Measurements from ENCODE around the gene SIPA1L3. TPM values are rescaled to one million over a fixed set of nuclear protein-coding genes. Genes with fewer than 3 reads are reported as not detected.

Gene SIPA1L3
- total and polyA plus RNA-seq, 9 of the 15 experiments (the other 6 are each of a cell fraction or from before 2014, with no cell fraction given) = 0.01 to 6.1 (median 2.5) TPM

DNA sequence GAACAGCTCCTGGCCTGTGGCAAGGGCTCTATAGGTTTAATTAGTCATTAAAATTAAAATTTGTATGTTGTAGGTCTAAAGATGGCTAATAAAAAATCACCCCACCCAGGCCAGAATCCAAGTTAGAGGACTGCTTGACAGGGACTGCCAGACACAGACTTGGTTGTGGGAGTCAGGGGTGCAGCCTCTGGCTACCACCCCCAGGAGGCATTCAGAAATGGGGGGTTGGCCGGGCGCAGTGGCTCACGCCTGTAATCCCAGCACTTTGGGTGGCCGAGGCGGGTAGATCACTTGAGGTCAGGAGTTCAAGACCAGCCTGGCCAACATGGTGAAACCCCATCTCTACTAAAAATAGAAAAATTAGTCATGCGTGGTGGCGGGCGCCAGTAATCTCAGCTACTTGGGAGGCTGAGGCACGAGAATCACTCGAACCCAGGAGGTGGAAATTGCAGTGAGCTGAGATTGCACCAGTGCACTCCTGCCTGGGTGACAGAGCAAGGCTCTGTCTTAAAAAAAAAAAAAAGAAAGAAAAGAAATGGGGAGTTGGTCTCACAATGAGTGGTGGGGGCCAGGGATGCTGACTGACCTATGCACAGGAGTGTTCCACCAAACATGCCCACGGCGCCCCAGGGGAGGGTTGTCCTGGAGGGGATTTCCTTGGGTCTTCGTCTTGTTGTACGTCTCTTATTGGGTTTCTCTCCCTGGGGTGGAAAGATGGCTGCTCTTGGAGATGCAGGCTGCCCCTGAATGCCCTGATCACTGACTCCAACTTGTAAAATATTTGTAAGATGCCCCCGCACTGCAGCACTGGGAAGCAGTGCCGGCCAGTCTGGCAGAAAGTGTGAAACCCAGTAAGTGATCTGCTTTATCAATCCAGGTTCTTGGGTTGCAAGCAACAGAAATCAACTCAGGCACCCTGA is 68.8 kb downstream of the SIPA1L3 start:
- H2AFZ ChIP-seq (ENCODE audit: low read depth, low read length) = no peak overlapping the region
- 0 out of 2 replicates have a peak, but pooled peaks cover 3% of the 10 kb centered on the region for H4K20me1 ChIP-seq (replicated peaks; ENCODE audit: control insufficient read depth, insufficient read depth, low read length)
- peaks cover 0 to 4% of the 10 kb centered on the region in 2 experiments; a peak in 2 of 5 replicates for H3K27me3 ChIP-seq (ENCODE audit: control insufficient read depth in 2 of 2, insufficient read depth in 2 of 2, low read length in 2 of 2)
- H3K79me2 ChIP-seq (ENCODE audit: control insufficient read depth, insufficient read depth, low read length) = no peaks in the 10 kb centered on the region
- intact Hi-C loops (cut with micrococcal nuclease) (no loop called here), in situ Hi-C loops (cut with MboI) (no loop called here)
- DNase-seq (ENCODE audit: extremely low read depth in 1 of 4, low spot score in 3 of 4) (no peak), ATAC-seq (no peak), FAIRE-seq (no peak)
- no peak overlapping the region for H3K9ac ChIP-seq (ENCODE audit: insufficient read depth in 1 of 2, low read depth in 2 of 2, low read length in 2 of 2)
- ChIA-PET POLR2A (interaction anchor here (0.9 kb wide), 2 partner anchors 11 to 12 kb away, joined by 3 read pairs; no protein-coding TSS in a partner anchor), CTCF (ENCODE audit: low intra/inter-chr PET ratio) (no interaction called here)
- 19% methylated on average over 15 of the region's 16 CpGs for WGBS (ENCODE audit: insufficient coverage, low coverage, missing lambda C conversion rate)
- no peaks in the 10 kb centered on the region for H3K36me3 ChIP-seq (ENCODE audit: control insufficient read depth, insufficient read depth, low read length)
- no peak overlapping the region for H3K27ac ChIP-seq (ENCODE audit: extremely low read depth, low read depth, low read length)
- no peaks in the 10 kb centered on the region for H3K9me3 ChIP-seq (replicated peaks; ENCODE audit: control insufficient read depth, insufficient read depth, low read depth, low read length)
- peaks cover 0 to 3% of the 10 kb centered on the region in 2 experiments; a peak in 2 of 5 replicates for H3K4me1 ChIP-seq (replicated peaks in 1 of 2; ENCODE audit: control insufficient read depth in 2 of 2, insufficient read depth in 2 of 2, low read length in 2 of 2)
- no peak overlapping the region for H3K4me2 ChIP-seq (ENCODE audit: insufficient read depth, low read length)
- TF ChIP-seq, protein P1, sequence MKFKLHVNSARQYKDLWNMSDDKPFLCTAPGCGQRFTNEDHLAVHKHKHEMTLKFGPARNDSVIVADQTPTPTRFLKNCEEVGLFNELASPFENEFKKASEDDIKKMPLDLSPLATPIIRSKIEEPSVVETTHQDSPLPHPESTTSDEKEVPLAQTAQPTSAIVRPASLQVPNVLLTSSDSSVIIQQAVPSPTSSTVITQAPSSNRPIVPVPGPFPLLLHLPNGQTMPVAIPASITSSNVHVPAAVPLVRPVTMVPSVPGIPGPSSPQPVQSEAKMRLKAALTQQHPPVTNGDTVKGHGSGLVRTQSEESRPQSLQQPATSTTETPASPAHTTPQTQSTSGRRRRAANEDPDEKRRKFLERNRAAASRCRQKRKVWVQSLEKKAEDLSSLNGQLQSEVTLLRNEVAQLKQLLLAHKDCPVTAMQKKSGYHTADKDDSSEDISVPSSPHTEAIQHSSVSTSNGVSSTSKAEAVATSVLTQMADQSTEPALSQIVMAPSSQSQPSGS (CRISPR knock-in tag; IDR thresholded peaks at IDR 0.05) = no peak
- TF ChIP-seq, protein P2, sequence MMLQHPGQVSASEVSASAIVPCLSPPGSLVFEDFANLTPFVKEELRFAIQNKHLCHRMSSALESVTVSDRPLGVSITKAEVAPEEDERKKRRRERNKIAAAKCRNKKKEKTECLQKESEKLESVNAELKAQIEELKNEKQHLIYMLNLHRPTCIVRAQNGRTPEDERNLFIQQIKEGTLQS (IDR thresholded peaks at IDR 0.05) = no peak
- TF ChIP-seq, protein P2 (CRISPR knock-in tag; conservative IDR thresholded peaks at IDR 0.05) = no peak
- TF ChIP-seq, protein P3, sequence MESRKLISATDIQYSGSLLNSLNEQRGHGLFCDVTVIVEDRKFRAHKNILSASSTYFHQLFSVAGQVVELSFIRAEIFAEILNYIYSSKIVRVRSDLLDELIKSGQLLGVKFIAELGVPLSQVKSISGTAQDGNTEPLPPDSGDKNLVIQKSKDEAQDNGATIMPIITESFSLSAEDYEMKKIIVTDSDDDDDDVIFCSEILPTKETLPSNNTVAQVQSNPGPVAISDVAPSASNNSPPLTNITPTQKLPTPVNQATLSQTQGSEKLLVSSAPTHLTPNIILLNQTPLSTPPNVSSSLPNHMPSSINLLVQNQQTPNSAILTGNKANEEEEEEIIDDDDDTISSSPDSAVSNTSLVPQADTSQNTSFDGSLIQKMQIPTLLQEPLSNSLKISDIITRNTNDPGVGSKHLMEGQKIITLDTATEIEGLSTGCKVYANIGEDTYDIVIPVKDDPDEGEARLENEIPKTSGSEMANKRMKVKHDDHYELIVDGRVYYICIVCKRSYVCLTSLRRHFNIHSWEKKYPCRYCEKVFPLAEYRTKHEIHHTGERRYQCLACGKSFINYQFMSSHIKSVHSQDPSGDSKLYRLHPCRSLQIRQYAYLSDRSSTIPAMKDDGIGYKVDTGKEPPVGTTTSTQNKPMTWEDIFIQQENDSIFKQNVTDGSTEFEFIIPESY (CRISPR knock-in tag; IDR thresholded peaks at IDR 0.05) = no peak
- TF ChIP-seq SP1 (CRISPR knock-in tag; IDR thresholded peaks at IDR 0.05) (no peak), ZNF23 (CRISPR knock-in tag; IDR thresholded peaks at IDR 0.05) (no peak)
- no TSS peak for BruUV-seq (replicated peaks)
- H3K4me3 ChIP-seq = no peak overlapping the region
- no peaks in the 10 kb centered on the region for H3K9me1 ChIP-seq (ENCODE audit: control insufficient read depth, insufficient read depth, low read length)

Data from K562 (cell line).